Gastroesophageal sphincter (tissue), 4 donors: ENCODE results near the gene GOLGA6L2. TPM values are rescaled to one million over a fixed set of nuclear protein-coding genes. Genes with fewer than 3 reads are reported as not detected.
"Not testable (repeated sequence)": the region's sequence is repeated elsewhere in the genome, so short reads cannot be mapped to it uniquely, and the experiment has no call there.

ENCODE experiments used
- ATAC-seq: fragments of 150-250 bp; one replicate; pipeline ENCODE4 v1.9.1; 2016; ENCODE audit warnings: mild to moderate bottlenecking, moderate library complexity
- H3K27ac ChIP-seq, 4 donors: fragments of 200-600 bp; sonication (generic) in 3 of 4; 1 replicate in 3 of 4; 2 replicates in 1 of 4; pipeline ENCODE4 v1.5.1; 2016 to 2019
- H3K27me3 ChIP-seq: fragments of 200-600 bp; sonication (generic); one replicate; pipeline ENCODE4 v1.5.1; 2019
- H3K36me3 ChIP-seq, 2 donors: fragments of 200-600 bp; sonication (generic); one replicate each; pipeline ENCODE4 v1.5.1; 2019; ENCODE audit warnings: control low read depth in 1 of 2
- H3K4me1 ChIP-seq, 3 donors: fragments of 200-600 bp; sonication (generic); 1 replicate in 2 of 3; 2 replicates in 1 of 3; pipeline ENCODE4 v1.5.1; 2016 to 2019; ENCODE audit warnings: control low read depth in 2 of 3
- H3K4me3 ChIP-seq, 2 donors: fragments of 200-600 bp; sonication (generic); one replicate each; pipeline ENCODE4 v1.5.1; 2019; ENCODE audit warnings: mild to moderate bottlenecking in 1 of 2, moderate library complexity in 1 of 2
- H3K9me3 ChIP-seq, 3 donors: fragments of 200-600 bp; sonication (generic); one replicate each; pipeline ENCODE4 v1.5.1; 2017 to 2019; ENCODE audit warnings: control low read depth in 2 of 3
- CTCF ChIP-seq, 4 experiments: fragments of 200-600 bp in 2 of 4; fragments of 450-650 bp in 2 of 4; sonication (generic) in 1 of 4; IDR thresholded peaks; one replicate each; pipeline ENCODE4 v1.5.1; 2017 to 2019; ENCODE audit warnings: antibody characterized with exemption in 4 of 4, mild to moderate bottlenecking in 2 of 4, moderate library complexity in 2 of 4
- EP300 ChIP-seq: sonication (generic); formaldehyde crosslinking; IDR thresholded peaks from one replicate; pipeline ENCODE4 v1.6.1; 2017; ENCODE audit warnings: antibody characterized with exemption, mild to moderate bottlenecking
- POLR2A ChIP-seq, 2 donors: fragments of 450-650 bp; IDR thresholded peaks; one replicate each; pipeline ENCODE4 v1.6.1; 2017; ENCODE audit warnings: antibody characterized with exemption in 2 of 2, mild to moderate bottlenecking in 2 of 2, moderate library complexity in 1 of 2
- POLR2AphosphoS5 ChIP-seq: sonication (generic); formaldehyde crosslinking; IDR thresholded peaks from one replicate; pipeline ENCODE4 v1.6.1; 2017; ENCODE audit warnings: antibody characterized with exemption
- WGBS, 2 donors: methylation state at CpG; one replicate each; pipeline ENCODE4 v1.1.5; 2018; ENCODE audit warnings: low coverage in 1 of 2; 5-methylcytosine and 5-hydroxymethylcytosine counted together
- total RNA-seq, 4 donors: library from RNA; depleted of rRNA; stranded (reverse); fragments of >200 nt; gene quantifications; one replicate each; pipeline ENCODE4 v1.1.0, GENCODE V29; 2016

GOLGA6L2 gene
- total RNA-seq, 4 donors from 2014 or later = 0.19 TPM; not detected in 3

DNA sequence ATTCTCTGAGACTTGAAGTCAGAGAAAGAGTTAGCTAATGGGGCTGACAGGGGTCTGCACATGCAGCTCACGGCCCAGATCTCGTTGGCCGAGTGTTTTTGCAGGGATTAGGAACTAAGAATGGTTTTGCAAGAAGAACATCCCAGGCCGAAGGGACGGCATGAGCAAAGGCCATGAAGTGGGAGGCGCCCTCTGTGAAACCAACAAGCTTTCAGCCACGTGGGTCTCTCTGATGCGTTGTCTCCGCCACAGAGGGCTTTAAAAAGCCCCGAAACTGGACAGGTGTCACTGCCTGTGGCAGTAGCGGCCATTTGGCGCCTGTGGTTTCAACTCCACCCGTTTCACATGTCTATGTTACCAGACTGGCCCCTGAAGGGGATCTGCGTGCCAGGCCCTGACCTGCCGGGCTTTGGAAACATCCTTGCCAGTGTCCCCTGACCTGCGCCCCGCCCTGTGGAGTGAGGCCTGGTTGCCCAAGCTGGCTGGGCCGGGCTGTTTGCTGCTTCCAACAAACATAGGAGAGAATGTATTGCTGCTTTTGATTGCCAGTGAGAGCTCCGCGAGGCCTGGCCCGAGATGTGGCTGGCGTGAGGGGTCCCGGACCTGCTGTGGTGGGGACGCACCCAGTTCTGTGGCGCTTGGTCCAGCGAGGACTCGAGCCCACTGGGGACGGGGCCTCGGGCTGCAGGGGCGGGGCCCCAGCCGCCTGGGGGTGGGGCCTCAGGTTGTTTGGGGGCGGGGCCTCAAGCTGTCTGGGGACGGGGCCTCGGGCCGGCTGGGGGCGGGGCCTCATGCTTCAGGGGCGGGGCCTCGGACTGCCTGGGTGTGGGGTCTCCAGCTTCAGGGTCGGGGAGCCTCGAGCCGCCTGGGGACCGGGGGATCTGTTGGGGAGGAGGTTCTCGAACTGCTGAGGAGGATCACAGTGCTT, 30.4 kb downstream of the GOLGA6L2 start:
- TF ChIP-seq EP300 (no peak), POLR2AphosphoS5 (no peak), POLR2A (IDR thresholded peaks at IDR 0.05) (no peak), CTCF (IDR thresholded peaks at IDR 0.05) (no peak)
- 79 to 89% methylated on average over 3 to 16 of the region's 43 CpGs for WGBS, 2 donors
- Histone ChIP-seq H3K36me3 (no peaks in the 10 kb centered on the region), H3K27me3 (no peaks in the 10 kb centered on the region), H3K4me1 (no peaks in the 10 kb centered on the region), H3K27ac (no peak overlapping the region), H3K4me3 (no peak overlapping the region), H3K9me3 (no peaks in the 10 kb centered on the region)
- no peak for ATAC-seq

- WGBS, 2 donors = 92% methylated on average over 5 to 6 of the region's 8 CpGs
Observed at GRCh38 chr15:23415866-23416265, 31.2 kb downstream of the GOLGA6L2 start.

GRCh38 chr15:23415321-23415865, 31.6 kb downstream of the GOLGA6L2 start:
- Histone ChIP-seq H3K27ac (no peak overlapping the region), H3K4me3 (no peak overlapping the region), H3K27me3 (no peaks in the 10 kb centered on the region), H3K4me1 (no peaks in the 10 kb centered on the region), H3K36me3 (no peaks in the 10 kb centered on the region), H3K9me3 (no peaks in the 10 kb centered on the region)
- no peak for TF ChIP-seq EP300
- no peak for TF ChIP-seq CTCF (IDR thresholded peaks at IDR 0.05)
- TF ChIP-seq POLR2A (IDR thresholded peaks at IDR 0.05) = no peak
- TF ChIP-seq POLR2AphosphoS5 = no peak
- no peak for ATAC-seq
- WGBS, 2 donors = 83 to 95% methylated on average over 1 to 4 of the region's 8 CpGs

More at GRCh38 chr15:23415866-23416265, 31.2 kb downstream of the GOLGA6L2 start:
- not testable (repeated sequence) for H3K36me3 ChIP-seq, H3K4me1 ChIP-seq, ATAC-seq, H3K27ac ChIP-seq, H3K9me3 ChIP-seq, H3K27me3 ChIP-seq, H3K4me3 ChIP-seq

DNA sequence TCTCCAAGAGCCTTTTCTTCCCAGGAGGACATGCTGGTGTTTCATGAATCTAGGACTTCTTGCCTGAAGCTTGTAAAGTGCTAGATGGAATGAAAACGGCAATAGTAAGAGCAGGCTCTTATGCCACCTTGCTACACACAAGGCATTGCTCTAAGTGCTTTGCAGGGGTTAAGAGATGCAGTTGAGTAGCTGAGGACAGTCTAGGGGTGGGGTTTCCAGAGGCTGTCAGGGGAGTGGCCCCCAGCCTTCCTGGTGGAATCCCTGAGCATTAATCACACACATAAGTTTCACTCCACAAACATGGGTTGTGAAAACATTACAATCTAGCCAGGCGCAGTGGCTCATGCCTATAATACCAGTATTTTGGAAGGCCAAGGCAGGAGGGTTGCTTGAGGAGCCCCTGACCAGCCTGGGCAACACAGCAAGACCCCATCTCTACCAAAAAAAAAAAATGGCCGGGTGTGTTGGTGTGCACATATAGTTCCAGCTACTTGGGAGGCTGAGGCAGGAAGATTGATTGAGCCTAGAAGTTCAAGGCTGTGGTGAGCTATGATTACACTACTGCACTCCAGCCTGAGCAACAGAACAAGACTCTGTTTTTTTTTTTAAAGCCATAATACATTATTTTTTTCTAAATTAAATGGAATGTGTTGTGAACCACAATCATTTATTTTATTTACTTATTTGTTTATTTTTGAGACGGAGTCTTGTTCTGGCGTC, 34.0 kb downstream of the GOLGA6L2 start:
- H3K36me3 ChIP-seq, H3K4me1 ChIP-seq, H3K27me3 ChIP-seq, H3K9me3 ChIP-seq, ATAC-seq, H3K27ac ChIP-seq, H3K4me3 ChIP-seq: not testable (repeated sequence)
- 63 to 74% methylated on average over 3 to 4 of the region's 5 CpGs for WGBS, 2 donors

DNA sequence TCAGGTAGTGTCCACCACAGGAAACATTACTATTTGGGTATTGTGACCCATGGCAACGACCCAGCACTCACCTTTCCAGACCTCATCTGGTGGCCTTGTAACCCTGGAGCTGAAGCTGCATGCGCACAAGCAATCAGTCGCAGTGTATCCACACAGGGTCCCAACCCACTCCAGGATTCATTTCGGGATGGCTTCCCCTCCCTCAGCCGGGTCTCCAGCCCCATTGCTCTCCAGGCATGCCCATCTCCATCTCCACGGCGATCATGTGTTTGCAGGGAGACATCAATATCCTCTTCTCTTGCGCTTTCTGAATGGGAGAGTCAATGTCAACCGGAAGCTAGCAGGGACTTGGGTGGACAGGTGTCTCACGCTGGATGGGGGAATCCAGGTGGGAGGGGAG, 35.2 kb downstream of the GOLGA6L2 start:
- H3K27ac ChIP-seq = no peak overlapping the region
- no peaks in the 10 kb centered on the region for H3K36me3 ChIP-seq
- H3K27me3 ChIP-seq = no peaks in the 10 kb centered on the region
- ATAC-seq = no peak
- peaks cover 0 to 4% (median 0%) of the 10 kb centered on the region in 3 donors for H3K9me3 ChIP-seq
- WGBS, 2 donors = 80 to 86% methylated on average over 1 to 5 of the region's 10 CpGs
- H3K4me1 ChIP-seq = no peaks in the 10 kb centered on the region
- TF ChIP-seq EP300 = no peak
- TF ChIP-seq POLR2A (IDR thresholded peaks at IDR 0.05) = no peak
- no peak for TF ChIP-seq POLR2AphosphoS5
- TF ChIP-seq CTCF (IDR thresholded peaks at IDR 0.05) = no peak
- H3K4me3 ChIP-seq = no peak overlapping the region
